ENCODE results near the gene ZNF274. TPM values are rescaled to one million over a fixed set of nuclear protein-coding genes. Genes with fewer than 3 reads are reported as not detected.

ZNF274 gene
- total RNA-seq, 6 donors from 2014 or later = 19.0 to 63.9 (median 26.4) TPM

- no peak overlapping the region for H3K4me3 ChIP-seq
- no peaks in the 10 kb centered on the region for H3K4me1 ChIP-seq
These were observed 26.7 kb downstream of the ZNF274 start for GRCh38 chr19:58209577-58209976.

GRCh38 chr19:58212336-58213074, 29.6 kb downstream of the ZNF274 start:
- no peaks in the 10 kb centered on the region for H3K4me1 ChIP-seq
- DNase-seq (no peak), ATAC-seq (ENCODE audit: low FRiP score in 2 of 2) (no peak)
- H3K36me3 ChIP-seq = peaks cover 43 to 65% (median 61%) of the 10 kb centered on the region in 4 donors
- no peak for TF ChIP-seq POLR2AphosphoS5 (IDR thresholded peaks at IDR 0.05)
- TF ChIP-seq POLR2A (IDR thresholded peaks at IDR 0.05) = no peak
- TF ChIP-seq EP300 (IDR thresholded peaks at IDR 0.05) = no peak
- TF ChIP-seq, protein P1, sequence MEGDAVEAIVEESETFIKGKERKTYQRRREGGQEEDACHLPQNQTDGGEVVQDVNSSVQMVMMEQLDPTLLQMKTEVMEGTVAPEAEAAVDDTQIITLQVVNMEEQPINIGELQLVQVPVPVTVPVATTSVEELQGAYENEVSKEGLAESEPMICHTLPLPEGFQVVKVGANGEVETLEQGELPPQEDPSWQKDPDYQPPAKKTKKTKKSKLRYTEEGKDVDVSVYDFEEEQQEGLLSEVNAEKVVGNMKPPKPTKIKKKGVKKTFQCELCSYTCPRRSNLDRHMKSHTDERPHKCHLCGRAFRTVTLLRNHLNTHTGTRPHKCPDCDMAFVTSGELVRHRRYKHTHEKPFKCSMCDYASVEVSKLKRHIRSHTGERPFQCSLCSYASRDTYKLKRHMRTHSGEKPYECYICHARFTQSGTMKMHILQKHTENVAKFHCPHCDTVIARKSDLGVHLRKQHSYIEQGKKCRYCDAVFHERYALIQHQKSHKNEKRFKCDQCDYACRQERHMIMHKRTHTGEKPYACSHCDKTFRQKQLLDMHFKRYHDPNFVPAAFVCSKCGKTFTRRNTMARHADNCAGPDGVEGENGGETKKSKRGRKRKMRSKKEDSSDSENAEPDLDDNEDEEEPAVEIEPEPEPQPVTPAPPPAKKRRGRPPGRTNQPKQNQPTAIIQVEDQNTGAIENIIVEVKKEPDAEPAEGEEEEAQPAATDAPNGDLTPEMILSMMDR (IDR thresholded peaks at IDR 0.05) = no peak
- H3K9me3 ChIP-seq = peaks cover 100% of the 10 kb centered on the region in 4 donors
- WGBS, 2 donors = 96 to 97% methylated on average over 16 to 17 of the region's 17 CpGs
- H3K4me3 ChIP-seq = no peak overlapping the region
- H3K27me3 ChIP-seq = no peaks in the 10 kb centered on the region
- H3K27ac ChIP-seq = no peak overlapping the region

More at GRCh38 chr19:58209577-58209976, 26.7 kb downstream of the ZNF274 start:
- peak in 1 of 2 donors; percentile 44 for DNase-seq
- H3K36me3 ChIP-seq = peaks cover 58 to 87% (median 82%) of the 10 kb centered on the region in 4 donors
- no peaks in the 10 kb centered on the region for H3K27me3 ChIP-seq
- peaks cover 99 to 100% (median 100%) of the 10 kb centered on the region in 4 donors for H3K9me3 ChIP-seq
- TF ChIP-seq POLR2A (IDR thresholded peaks at IDR 0.05) = no peak
- no peak for TF ChIP-seq POLR2AphosphoS5 (IDR thresholded peaks at IDR 0.05)
- no peak for TF ChIP-seq EP300 (IDR thresholded peaks at IDR 0.05)
- TF ChIP-seq, protein P1 (IDR thresholded peaks at IDR 0.05) = no peak
- no peak for ATAC-seq (ENCODE audit: low FRiP score in 2 of 2)
- H3K27ac ChIP-seq = no peak overlapping the region
- 97 to 100% methylated on average over 7 of the region's 8 CpGs for WGBS, 2 donors

DNA sequence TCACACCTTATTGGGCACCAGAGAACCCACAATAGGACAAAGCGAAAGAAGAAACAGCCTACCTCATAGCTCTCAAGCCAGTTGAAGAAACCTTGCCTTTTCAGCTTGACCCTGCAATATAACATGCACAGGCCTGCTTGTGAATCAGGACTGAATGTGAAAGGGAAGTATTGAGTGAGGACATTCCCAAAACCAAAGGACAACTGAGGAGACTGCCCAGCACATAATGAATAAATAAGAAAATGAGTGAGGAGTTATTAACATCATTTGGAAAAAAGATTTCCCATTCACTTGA, 30.2 kb downstream of the ZNF274 start:
- H3K4me1 ChIP-seq = no peaks in the 10 kb centered on the region
- 89 to 96% methylated on average over 1 of the region's 1 CpG for WGBS, 2 donors
- no peak overlapping the region for H3K4me3 ChIP-seq
- ATAC-seq (ENCODE audit: low FRiP score in 2 of 2) = no peak
- H3K27ac ChIP-seq = no peak overlapping the region
- no peak for DNase-seq
- peaks cover 100% of the 10 kb centered on the region in 4 donors for H3K9me3 ChIP-seq
- H3K36me3 ChIP-seq = peaks cover 40 to 60% (median 56%) of the 10 kb centered on the region in 4 donors
- TF ChIP-seq, protein P1 (IDR thresholded peaks at IDR 0.05) = no peak
- no peaks in the 10 kb centered on the region for H3K27me3 ChIP-seq

GRCh38 chr19:58217069-58217481, 34.2 kb downstream of the ZNF274 start:
- Histone ChIP-seq H3K4me3 (no peak overlapping the region), H3K27me3 (no peaks in the 10 kb centered on the region), H3K9me3 (peaks cover 63 to 94% (median 82%) of the 10 kb centered on the region in 4 donors), H3K4me1 (no peaks in the 10 kb centered on the region), H3K27ac (no peak overlapping the region), H3K36me3 (peaks cover 10 to 19% (median 16%) of the 10 kb centered on the region in 4 donors)
- 47 to 50% methylated on average over 22 to 34 of the region's 34 CpGs for whole genome bisulfite sequencing, 2 donors
- DNase-seq (peak in 1 of 2 donors; percentile 73), ATAC-seq (ENCODE audit: low FRiP score in 2 of 2) (no peak)
- TF ChIP-seq POLR2A (IDR thresholded peaks at IDR 0.05) (no peak), POLR2AphosphoS5 (IDR thresholded peaks at IDR 0.05) (no peak), EP300 (IDR thresholded peaks at IDR 0.05) (no peak)
- TF ChIP-seq, protein P1 (IDR thresholded peaks at IDR 0.05) = no peak
